Endodermal cell (in vitro differentiated cells): ENCODE data around the gene ARHGEF10L. TPM values are rescaled to one million over a fixed set of nuclear protein-coding genes. Genes with fewer than 3 reads are reported as not detected.

Experiments used
- DNase-seq: peaks from one replicate; pipeline ENCODE4 v3.0.0-alpha.2; 2017
- H3K27ac ChIP-seq: 2 replicates; pipeline ENCODE4 v1.5.1; 2013; ENCODE audit warnings: mild to moderate bottlenecking, low read depth, low read length, moderate library complexity
- H3K27me3 ChIP-seq: 2 replicates; pipeline ENCODE4 v1.6.1; 2013; ENCODE audit warnings: mild to moderate bottlenecking, low read length, moderate library complexity; ENCODE audit not compliant: insufficient read depth, control insufficient read depth, poor library complexity, severe bottlenecking
- H3K36me3 ChIP-seq: 2 replicates; pipeline ENCODE4 v1.7.0; 2013; ENCODE audit warnings: mild to moderate bottlenecking, low read length, moderate library complexity; ENCODE audit not compliant: control insufficient read depth, insufficient read depth
- H3K4me1 ChIP-seq: one replicate; pipeline ENCODE4 v1.7.0; 2013; ENCODE audit warnings: low read length; ENCODE audit not compliant: control insufficient read depth, insufficient read depth
- H3K4me3 ChIP-seq: 2 replicates; pipeline ENCODE4 v1.5.1; 2013; ENCODE audit warnings: mild to moderate bottlenecking, low read length, moderate library complexity
- H3K9ac ChIP-seq: 2 replicates; pipeline ENCODE4 v1.6.1; 2013; ENCODE audit warnings: mild to moderate bottlenecking, low read length, moderate library complexity; ENCODE audit not compliant: poor library complexity, severe bottlenecking; ENCODE audit errors: extremely low read depth
- H3K9me3 ChIP-seq: 2 replicates; pipeline ENCODE4 v1.6.1; 2013; ENCODE audit warnings: mild to moderate bottlenecking, low read length, moderate library complexity; ENCODE audit not compliant: control insufficient read depth
- H3K27ac Mint-ChIP-seq: 2 replicates; pipeline ENCODE4 v1.8.0; 2020; ENCODE audit warnings: mixed read lengths
- H3K27me3 Mint-ChIP-seq: 2 replicates; pipeline ENCODE4 v1.8.0; 2021; ENCODE audit warnings: mild to moderate bottlenecking, mixed read lengths; ENCODE audit not compliant: insufficient read depth
- H3K36me3 Mint-ChIP-seq: 2 replicates; pipeline ENCODE4 v1.8.0; 2020; ENCODE audit warnings: low read depth, mixed read lengths
- H3K4me1 Mint-ChIP-seq: 2 replicates; pipeline ENCODE4 v1.8.0; 2020; ENCODE audit warnings: mixed read lengths
- H3K4me3 Mint-ChIP-seq: 2 replicates; pipeline ENCODE4 v1.8.0; 2020; ENCODE audit warnings: mild to moderate bottlenecking, moderate library complexity, mixed read lengths
- H3K9me3 Mint-ChIP-seq: 2 replicates; pipeline ENCODE4 v1.8.0; 2020; ENCODE audit warnings: mild to moderate bottlenecking, mixed read lengths
- CTCF ChIP-seq: fragments of 200-600 bp; sonication (generic); conservative IDR thresholded peaks from 2 replicates; pipeline ENCODE4 v1.5.0; 2021; ENCODE audit warnings: antibody characterized with exemption, mild to moderate bottlenecking
- WGBS, 2 experiments: methylation state at CpG; one replicate each; pipeline versions ENCODE4 v1.1.5 to v1.1.7; 2013; ENCODE audit warnings: missing lambda C conversion rate in 2 of 2, mixed read lengths in 1 of 2; ENCODE audit not compliant: insufficient coverage in 1 of 2, insufficient read length in 1 of 2; 5-methylcytosine and 5-hydroxymethylcytosine counted together
- total RNA-seq, 2 donors: library from RNA; stranded (reverse); fragmentation: NEBNext Ultra II Directional in 1 of 2; extraction: Animal tissue kit (Norgen Biotek cat#: 25700) in 1 of 2; gene quantifications; 2 replicates in 1 of 2; 3 replicates in 1 of 2; pipeline ENCODE4 v1.2.1, GENCODE V29; 2021

Gene ARHGEF10L
- total RNA-seq, 2 donors from 2014 or later, result 5.2 to 10.5 TPM

GRCh38 chr1:17648457-17649145 is 109.1 kb downstream of the ARHGEF10L start:
- Histone ChIP-seq H3K4me3 (no peak overlapping the region), H3K9me3 (no peaks in the 10 kb centered on the region), H3K27me3 (no peaks in the 10 kb centered on the region), H3K27ac (no peak overlapping the region), H3K4me1 (no peaks in the 10 kb centered on the region), H3K9ac (no peak overlapping the region), H3K36me3 (no peaks in the 10 kb centered on the region)
- Mint-ChIP-seq H3K9me3 (no peaks in the 10 kb centered on the region), H3K4me3 (no peak overlapping the region), H3K4me1 (no peaks in the 10 kb centered on the region), H3K27ac (no peak overlapping the region), H3K27me3 (no peaks in the 10 kb centered on the region), H3K36me3 (no peaks in the 10 kb centered on the region)
- 94 to 97% methylated on average over 13 to 20 of the region's 20 CpGs for whole genome bisulfite sequencing, 2 experiments
- TF ChIP-seq CTCF, result no peak
- no peak for DNase-seq

- H3K27me3 ChIP-seq, result no peaks in the 10 kb centered on the region
- Mint-ChIP-seq H3K9me3 (no peaks in the 10 kb centered on the region), H3K27ac (no peak overlapping the region), H3K36me3 (no peaks in the 10 kb centered on the region), H3K4me3 (no peak overlapping the region), H3K27me3 (no peaks in the 10 kb centered on the region), H3K4me1 (no peaks in the 10 kb centered on the region)
- no peaks in the 10 kb centered on the region for H3K36me3 ChIP-seq
- H3K9me3 ChIP-seq, result no peaks in the 10 kb centered on the region
- DNase-seq, result no peak
- WGBS, 2 experiments, result 71 to 85% methylated on average over 2 to 11 of the region's 11 CpGs
- no peak overlapping the region for H3K9ac ChIP-seq
- no peak for TF ChIP-seq CTCF
- H3K27ac ChIP-seq, result no peak overlapping the region
- H3K4me1 ChIP-seq, result no peaks in the 10 kb centered on the region
- no peak overlapping the region for H3K4me3 ChIP-seq
Measured at GRCh38 chr1:17649371-17650106, 110.0 kb downstream of the ARHGEF10L start.

DNA sequence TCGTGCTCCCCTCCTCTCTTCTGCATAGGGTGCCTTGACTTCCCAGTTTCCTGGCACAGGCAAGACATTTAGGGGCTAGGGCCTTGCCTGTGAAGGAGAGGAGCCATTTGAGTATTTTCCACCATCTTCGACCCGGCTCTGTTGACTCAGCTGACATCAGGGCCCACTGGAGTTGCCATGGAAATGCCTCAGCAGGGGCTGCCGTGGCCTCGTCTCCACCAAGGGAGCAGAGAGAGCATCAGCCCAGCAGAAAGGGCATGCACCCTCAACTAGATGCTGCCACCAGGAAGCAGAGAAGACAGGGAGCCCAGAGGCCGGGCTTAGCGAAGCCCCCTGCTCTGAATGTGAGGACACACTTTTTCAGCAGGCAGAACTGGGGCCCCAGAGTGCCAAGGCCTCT is 113.8 kb downstream of the ARHGEF10L start:
- H3K9me3 Mint-ChIP-seq, result no peaks in the 10 kb centered on the region
- H3K27me3 ChIP-seq, result no peaks in the 10 kb centered on the region
- no peak for TF ChIP-seq CTCF
- H3K9ac ChIP-seq, result no peak overlapping the region
- no peak overlapping the region for H3K4me3 ChIP-seq
- no peaks in the 10 kb centered on the region for H3K27me3 Mint-ChIP-seq
- 76 to 80% methylated on average over 6 to 7 of the region's 7 CpGs for WGBS, 2 experiments
- H3K27ac ChIP-seq, result peak overlapping the region; percentile 75
- H3K9me3 ChIP-seq, result no peaks in the 10 kb centered on the region
- no peaks in the 10 kb centered on the region for H3K36me3 Mint-ChIP-seq
- H3K4me1 Mint-ChIP-seq, result no peaks in the 10 kb centered on the region
- H3K27ac Mint-ChIP-seq, result no peak overlapping the region
- no peak for DNase-seq
- no peaks in the 10 kb centered on the region for H3K36me3 ChIP-seq
- no peak overlapping the region for H3K4me3 Mint-ChIP-seq
- H3K4me1 ChIP-seq, result no peaks in the 10 kb centered on the region
